K562 (cell line): Measurements from ENCODE around the gene USP7. TPM values are rescaled to one million over a fixed set of nuclear protein-coding genes. Genes with fewer than 3 reads are reported as not detected.

Experiments used
- ATAC-seq: fragments of 200-7000 bp; cut with Tn5 transposase; 3 replicates; pipeline ENCODE4 v1.9.1; 2020; ENCODE audit warnings: moderate library complexity
- BruUV-seq: library from RNA; stranded (reverse); fragments of 400-500 nt; replicated peaks from 2 replicates; lab custom pipeline; 2021; lab: Mats Ljungman, UMichigan
- CTCF ChIA-PET: fragments of 300-600 bp; formaldehyde crosslinking; extraction: SDS; loops from one replicate; lab custom pipeline; 2021; ENCODE audit warnings: low intra/inter-chr PET ratio; lab: Yijun Ruan, JAX
- POLR2A ChIA-PET: fragments of 300-600, 350-650 bp; sonication (Branson Sonifier 250); formaldehyde crosslinking; extraction: SDS; loops from one replicate; lab custom pipeline; 2021; ENCODE audit warnings: antibody characterized with exemption, inconsistent platforms; lab: Yijun Ruan, JAX
- DNase-seq, 4 experiments: peaks; one replicate each; pipeline versions ENCODE4 v3.0.0 to v3.0.0-alpha.2; 2011 to 2018; ENCODE audit warnings: low spot score in 3 of 4, mixed read lengths in 3 of 4; ENCODE audit errors: extremely low read depth in 1 of 4
- FAIRE-seq: peaks from 2 replicates; lab custom pipeline; 2011; peaks lifted over from hg19 to GRCh38; lab: Jason Lieb, UNC
- H2AFZ ChIP-seq: 2 replicates; pipeline ENCODE4 v1.6.0; 2011; ENCODE audit warnings: low read depth, low read length, control low read depth, inconsistent platforms
- H3K27ac ChIP-seq: fragments of 200-600 bp; 3 replicates; pipeline ENCODE4 v1.8.0; 2011; ENCODE audit warnings: low read depth, mild to moderate bottlenecking, control low read depth, inconsistent platforms, low read length, moderate library complexity, mixed read lengths; ENCODE audit errors: extremely low read depth
- H3K27me3 ChIP-seq, 2 experiments: fragments of 300-600 bp in 1 of 2; 2 replicates in 1 of 2; 3 replicates in 1 of 2; pipeline versions ENCODE4 v1.6.0 to v1.8.0; 2011; ENCODE audit warnings: inconsistent platforms in 2 of 2, low read length in 2 of 2, mild to moderate bottlenecking in 1 of 2, mixed read lengths in 1 of 2, moderate library complexity in 1 of 2; ENCODE audit not compliant: control insufficient read depth in 2 of 2, insufficient read depth in 2 of 2
- H3K36me3 ChIP-seq: fragments of 300-600 bp; 3 replicates; pipeline ENCODE4 v1.8.0; 2011; ENCODE audit warnings: mild to moderate bottlenecking, low read length, inconsistent platforms; ENCODE audit not compliant: control insufficient read depth, insufficient read depth
- H3K4me1 ChIP-seq, 2 experiments: fragments of 200-600 bp in 1 of 2; replicated peaks in 1 of 2; 2 replicates in 1 of 2; 3 replicates in 1 of 2; pipeline versions ENCODE4 v1.5.1 to v1.8.0; 2011; ENCODE audit warnings: inconsistent platforms in 2 of 2, low read length in 2 of 2, mild to moderate bottlenecking in 1 of 2, mixed read lengths in 1 of 2, moderate library complexity in 1 of 2; ENCODE audit not compliant: control insufficient read depth in 2 of 2, insufficient read depth in 2 of 2
- H3K4me2 ChIP-seq: 2 replicates; pipeline ENCODE4 v1.6.1; 2011; ENCODE audit warnings: low read length, control low read depth, inconsistent platforms, mixed read lengths; ENCODE audit not compliant: insufficient read depth
- H3K4me3 ChIP-seq: fragments of 200-600 bp; sonication (generic), shearing (Covaris generic); 2 replicates; pipeline ENCODE4 v1.5.1; 2016; ENCODE audit warnings: control low read depth, inconsistent platforms
- H3K79me2 ChIP-seq: fragments of 200-600 bp; 3 replicates; pipeline ENCODE4 v1.8.0; 2011; ENCODE audit warnings: low read length, inconsistent platforms; ENCODE audit not compliant: control insufficient read depth, insufficient read depth
- H3K9ac ChIP-seq, 2 experiments: 2 replicates each; pipeline versions ENCODE4 v1.6.0 to v1.6.1; 2011; ENCODE audit warnings: low read depth in 2 of 2, low read length in 2 of 2, control low read depth in 1 of 2, inconsistent platforms in 1 of 2, mild to moderate bottlenecking in 1 of 2, mixed read lengths in 1 of 2; ENCODE audit not compliant: insufficient read depth in 1 of 2
- H3K9me1 ChIP-seq: one replicate; pipeline ENCODE4 v1.6.0; 2011; ENCODE audit warnings: inconsistent platforms, mild to moderate bottlenecking, low read length, moderate library complexity; ENCODE audit not compliant: control insufficient read depth, insufficient read depth
- H3K9me3 ChIP-seq: replicated peaks from 2 replicates; pipeline ENCODE4 v1.5.1; 2011; ENCODE audit warnings: low read depth, low read length, inconsistent platforms; ENCODE audit not compliant: control insufficient read depth, insufficient read depth
- H4K20me1 ChIP-seq: replicated peaks from 2 replicates; pipeline ENCODE4 v1.6.1; 2011; ENCODE audit warnings: low read length, inconsistent platforms, mixed read lengths; ENCODE audit not compliant: control insufficient read depth, insufficient read depth
- CBFA2T3 ChIP-seq: fragments of 450-650 bp; IDR thresholded peaks from 2 replicates; pipeline ENCODE4 v1.6.1; 2017
- FOXA1 ChIP-seq: fragments of 450-650 bp; IDR thresholded peaks from 2 replicates; pipeline ENCODE4 v1.6.1; 2016; ENCODE audit warnings: mild to moderate bottlenecking, borderline replicate concordance
- FOXP1 ChIP-seq: sonication (generic); formaldehyde crosslinking; IDR thresholded peaks from 2 replicates; pipeline ENCODE4 v1.8.0; 2022; ENCODE audit warnings: mild to moderate bottlenecking, missing genetic modification reagents
- HDAC2 ChIP-seq: fragments of 450-650 bp; IDR thresholded peaks from 2 replicates; pipeline ENCODE4 v1.6.1; 2016; ENCODE audit warnings: mild to moderate bottlenecking
- HNRNPLL ChIP-seq: fragments of 200-400 bp; formaldehyde crosslinking; IDR thresholded peaks from 2 replicates; pipeline ENCODE4 v1.6.1; 2017; ENCODE audit warnings: low read length, low read depth, mild to moderate bottlenecking; ENCODE audit not compliant: poor library complexity, severe bottlenecking
- HNRNPUL1 ChIP-seq: fragments of 200-400 bp; formaldehyde crosslinking; IDR thresholded peaks from 2 replicates; pipeline ENCODE4 v1.6.1; 2017; ENCODE audit warnings: low read length
- PML ChIP-seq: IDR thresholded peaks from 2 replicates; pipeline ENCODE4 v1.6.1; 2012; ENCODE audit warnings: low read length, inconsistent platforms
- POLR2AphosphoS5 ChIP-seq: IDR thresholded peaks from 2 replicates; pipeline ENCODE4 v1.6.1; 2011; ENCODE audit warnings: mild to moderate bottlenecking, low read depth, low read length, moderate library complexity; ENCODE audit not compliant: control insufficient read depth, insufficient read depth
- ZNF282 ChIP-seq: sonication (generic); formaldehyde crosslinking; IDR thresholded peaks from 2 replicates; pipeline ENCODE4 v1.8.1; 2023; ENCODE audit warnings: missing genetic modification reagents
- ZNF347 ChIP-seq: fragments of 450-650 bp; formaldehyde crosslinking; IDR thresholded peaks from 2 replicates; pipeline ENCODE4 v1.4.0; 2020; ENCODE audit warnings: low read depth, mild to moderate bottlenecking, moderate library complexity
- WGBS: fragments of 100-300 bp; shearing (Covaris generic); methylation state at CpG from one replicate; pipeline ENCODE4 v1.1.6; 2016; ENCODE audit warnings: low coverage, mixed read lengths; ENCODE audit not compliant: insufficient coverage; ENCODE audit errors: missing lambda C conversion rate; 5-methylcytosine and 5-hydroxymethylcytosine counted together
- in situ Hi-C: fragments of 300-500 bp; cut with MboI; formaldehyde crosslinking; loops from 4 replicates; pipeline ENCODE4 v1.15.0; 2018; ENCODE audit warnings: inconsistent platforms, mixed read lengths
- intact Hi-C: fragments of 100-400 bp; cut with micrococcal nuclease; formaldehyde crosslinking; loops from 2 replicates; pipeline ENCODE4 v1.14.2; 2022
- polyA plus RNA-seq, 8 experiments: library from polyadenylated mRNA; depleted of rRNA in 4 of 8; stranded (reverse) in 5 of 8; unstranded in 3 of 8; fragments of >200 nt; fragmentation: Nextera tagmentation in 2 of 8; fragmentation: Illumina TruSeq in 1 of 8; extraction: Ambion mirVana in 2 of 8; extraction: Trizol in 1 of 8; gene quantifications; 2 replicates each; pipeline versions ENCODE4 v1.2.1 to v1.2.3, GENCODE V29; 2011 to 2014; ENCODE audit warnings: inconsistent platforms in 1 of 8, missing spikeins in 1 of 8
- total RNA-seq, 7 experiments: library from RNA; depleted of rRNA in 6 of 7; stranded (reverse); fragments of >200 nt in 6 of 7; fragmentation: Illumina TruSeq in 2 of 7; extraction: Trizol in 2 of 7; gene quantifications; 2 replicates each; pipeline versions ENCODE4 v1.2.1 to v1.2.3, GENCODE V29; 2011 to 2021; ENCODE audit warnings: low replicate concordance in 1 of 7
- TF ChIP-seq, protein P1 (sequence below): fragments of 450-650 bp; formaldehyde crosslinking; IDR thresholded peaks from 2 replicates; pipeline ENCODE4 v1.4.0; 2022; ENCODE audit warnings: missing genetic modification characterization

The USP7 gene
- total and polyA plus RNA-seq, 9 of the 15 experiments (the other 6 are each of a cell fraction or from before 2014, with no cell fraction given) = 17.1 to 145 (median 57.9) TPM

DNA sequence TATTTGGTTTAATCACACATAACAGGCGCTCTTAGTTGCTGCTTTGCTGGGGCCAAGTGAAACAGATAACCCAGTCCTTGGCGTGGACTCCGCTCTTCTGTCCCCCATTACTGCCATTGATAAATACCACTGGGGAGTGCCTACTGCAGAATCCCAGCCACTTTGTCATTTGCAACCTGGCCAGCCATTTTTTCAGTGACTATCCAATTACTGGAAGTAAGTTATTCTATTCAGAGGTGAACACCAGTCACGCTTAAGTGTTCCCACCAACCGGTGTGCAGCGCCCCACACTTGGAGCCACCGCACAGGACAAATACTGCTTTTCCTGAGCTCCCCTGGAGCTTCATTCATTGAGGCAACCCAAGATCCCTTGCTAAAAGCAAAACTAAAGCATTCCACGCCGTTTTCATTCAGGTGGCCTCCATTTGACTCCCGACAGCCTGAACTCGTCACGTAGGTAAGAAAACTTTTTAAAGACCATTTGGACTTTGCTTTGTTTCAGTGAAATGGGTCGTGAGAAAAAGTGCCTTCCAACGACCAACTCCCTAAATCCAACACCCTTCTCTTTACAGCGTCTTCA, 1.8 kb downstream of the USP7 start:
- DNase-seq (peak in 2 of 4 experiments; percentile 57 to 62), ATAC-seq (peak; percentile 7; the same call in 2 of the 3 replicates), FAIRE-seq (no peak)
- peak overlapping the region; percentile 63 to 97 for H3K9ac ChIP-seq
- 0 out of 3 replicates have a peak, but pooled peaks cover 4% of the 10 kb centered on the region for H3K36me3 ChIP-seq
- peak overlapping the region; percentile 91 for H3K4me2 ChIP-seq
- H3K9me1 ChIP-seq = peaks cover 3% of the 10 kb centered on the region
- peak overlapping the region; percentile 60 for H3K4me3 ChIP-seq
- H4K20me1 ChIP-seq = peaks cover 54% of the 10 kb centered on the region
- no peaks in the 10 kb centered on the region for H3K9me3 ChIP-seq
- H3K4me1 ChIP-seq = peaks cover 45 to 55% of the 10 kb centered on the region in 2 experiments
- WGBS = 2% methylated on average over 15 of the region's 15 CpGs
- intact Hi-C loops (loop anchor here (5.0 kb wide), 1 partner anchor 45 kb away; no protein-coding TSS in a partner anchor), in situ Hi-C loops (no loop called here)
- peaks cover 62% of the 10 kb centered on the region for H3K79me2 ChIP-seq
- H3K27me3 ChIP-seq = no peaks in the 10 kb centered on the region
- TF ChIP-seq POLR2AphosphoS5 (0 out of 2 replicates have a peak, but pooled peaks have one; percentile 21), ZNF282 (CRISPR knock-in tag) (no peak), HNRNPLL (no peak), CBFA2T3 (peak; percentile 36), FOXP1 (CRISPR knock-in tag) (no peak), HDAC2 (0 out of 2 replicates have a peak, but pooled peaks have one; percentile 13), PML (0 out of 2 replicates have a peak, but pooled peaks have one; percentile 23), FOXA1 (no peak), ZNF347 (CRISPR knock-in tag) (no peak), HNRNPUL1 (no peak)
- TF ChIP-seq, protein P1, sequence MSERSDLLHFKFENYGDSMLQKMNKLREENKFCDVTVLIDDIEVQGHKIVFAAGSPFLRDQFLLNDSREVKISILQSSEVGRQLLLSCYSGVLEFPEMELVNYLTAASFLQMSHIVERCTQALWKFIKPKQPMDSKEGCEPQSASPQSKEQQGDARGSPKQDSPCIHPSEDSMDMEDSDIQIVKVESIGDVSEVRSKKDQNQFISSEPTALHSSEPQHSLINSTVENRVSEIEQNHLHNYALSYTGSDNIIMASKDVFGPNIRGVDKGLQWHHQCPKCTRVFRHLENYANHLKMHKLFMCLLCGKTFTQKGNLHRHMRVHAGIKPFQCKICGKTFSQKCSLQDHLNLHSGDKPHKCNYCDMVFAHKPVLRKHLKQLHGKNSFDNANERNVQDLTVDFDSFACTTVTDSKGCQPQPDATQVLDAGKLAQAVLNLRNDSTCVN (CRISPR knock-in tag) = no peak
- no peak overlapping the region for H2AFZ ChIP-seq
- H3K27ac ChIP-seq = peak overlapping the region; percentile 63; the same call in 2 of the 3 replicates
- CTCF ChIA-PET = no interaction called here
- POLR2A ChIA-PET = interaction anchor here (0.7 to 6.7 kb wide), 4 partner anchors 13 to 47 kb away, joined by 3 to 60 read pairs (median 4); no protein-coding TSS in a partner anchor
- BruUV-seq = TSS peak; percentile 42
